HG02852 (cell line): ENCODE results near the gene KRT71.
"Not testable (repeated sequence)": the region's sequence is repeated elsewhere in the genome, so short reads cannot be mapped to it uniquely, and the experiment has no call there.

Experiments used
- ATAC-seq: cut with Tn5 transposase; IDR thresholded peaks from one replicate; pipeline ENCODE4 v1.9.1; 2021; ENCODE audit warnings: mild to moderate bottlenecking, moderate library complexity; ENCODE audit not compliant: unreplicated experiment

Gene KRT71

DNA sequence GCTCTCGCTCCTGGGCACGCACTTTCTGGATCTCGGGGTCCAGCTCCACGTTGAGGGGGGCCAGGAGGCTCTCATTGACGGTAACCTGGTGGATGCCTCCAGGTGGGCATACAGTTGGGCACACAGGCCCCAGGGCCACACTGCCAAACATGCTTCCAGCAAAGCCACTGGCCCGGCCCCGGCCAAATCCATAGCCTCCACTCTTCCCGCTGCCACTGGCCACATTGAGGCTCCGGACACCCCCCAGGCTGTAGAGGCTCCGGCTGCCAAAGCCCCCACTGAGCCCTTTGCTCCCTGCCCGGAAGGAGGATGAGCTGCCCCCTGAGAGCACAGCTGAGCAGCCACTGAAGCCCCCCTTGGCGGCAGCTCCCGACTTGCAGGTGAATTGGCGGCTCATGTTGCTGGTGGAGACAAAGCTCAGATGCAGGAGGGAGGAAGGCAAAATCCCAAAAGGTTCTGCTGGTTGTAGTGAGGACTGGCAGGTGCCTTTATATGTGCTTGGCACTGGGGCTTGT is at the start of gene KRT71:
KRT71 (minus strand) TSS at position 465 of the 515 bp plus-strand sequence; CDS start at position 397, 68 bp downstream.
- ATAC-seq = no peak

DNA sequence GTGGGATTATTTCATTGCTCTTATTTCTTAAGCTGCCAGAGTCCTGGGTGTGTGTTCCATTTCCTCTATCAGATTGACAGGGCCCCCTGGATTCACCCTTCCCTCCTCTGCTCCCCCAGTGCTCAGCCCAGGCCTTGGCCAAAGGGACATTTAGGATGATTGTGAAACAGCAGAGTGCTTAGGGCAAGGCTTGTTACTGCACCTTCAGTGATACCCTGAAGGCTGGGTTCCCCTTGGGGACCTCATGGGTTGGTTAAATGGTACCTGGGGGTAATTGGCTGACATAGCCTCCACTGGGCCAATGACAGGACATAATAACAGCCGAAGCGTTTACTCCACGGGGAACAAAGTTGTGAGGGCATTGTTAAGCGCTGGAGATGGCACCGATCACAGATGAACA is 49.6 kb upstream of the KRT71 start:
- ATAC-seq = no peak

GRCh38 chr12:52601671-52602070 is 48.7 kb upstream of the KRT71 start:
- ATAC-seq = no peak

DNA sequence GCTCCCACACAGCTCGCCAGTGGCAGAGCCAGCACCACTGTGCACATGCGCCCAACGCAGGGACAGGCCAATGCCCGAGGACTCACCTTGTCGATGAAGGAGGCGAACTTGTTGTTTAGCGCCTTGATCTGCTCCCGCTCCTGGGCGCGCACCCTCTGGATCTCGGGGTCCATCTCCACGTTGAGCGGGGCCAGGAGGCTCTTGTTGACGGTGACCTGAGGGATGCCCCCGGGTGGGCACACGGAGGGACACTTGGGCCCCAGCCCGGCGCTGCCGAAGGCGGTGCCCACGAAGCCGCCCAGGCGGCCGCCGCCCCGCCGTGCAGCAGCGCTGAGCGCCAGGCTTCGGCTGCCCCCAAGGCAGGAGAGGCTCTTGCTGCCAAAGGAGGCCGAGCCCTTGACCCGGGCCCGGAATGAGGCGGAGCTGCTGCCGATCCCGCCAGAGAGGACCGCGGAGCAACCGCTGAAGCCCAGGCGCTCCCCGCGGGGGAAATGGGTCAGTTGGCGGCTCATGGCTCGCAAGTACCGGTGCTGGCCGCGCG is 48.1 kb upstream of the KRT71 start, which contains the start of gene KRT72:
KRT72 (minus strand) TSS at position 523 of the 541 bp plus-strand sequence; CDS start at position 512, 11 bp downstream.
- no peak for ATAC-seq

DNA sequence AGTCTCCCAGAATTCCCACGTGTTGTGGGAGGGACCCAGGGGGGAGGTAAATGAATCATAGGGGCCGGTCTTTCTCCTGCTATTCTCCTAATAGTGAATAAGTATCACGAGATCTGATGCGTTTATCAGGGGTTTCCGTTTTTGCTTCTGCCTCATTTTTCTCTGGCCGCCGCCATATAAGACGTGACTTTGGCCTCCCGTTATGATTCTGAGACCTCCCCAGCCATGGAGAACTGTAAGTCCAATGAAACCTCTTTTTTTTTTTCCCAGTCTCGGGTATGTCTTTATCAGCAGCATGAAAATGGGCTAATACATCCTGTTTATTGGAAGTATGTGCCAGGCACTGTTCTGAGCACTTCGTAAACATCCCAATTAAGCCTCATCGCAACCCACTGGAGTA is 47.5 kb upstream of the KRT71 start:
- ATAC-seq = no peak

GRCh38 chr12:52600071-52600470 is 47.1 kb upstream of the KRT71 start:
- ATAC-seq = no peak

GRCh38 chr12:52598966-52599365 is 46.0 kb upstream of the KRT71 start:
- ATAC-seq = no peak

GRCh38 chr12:52594237-52594636 is 41.3 kb upstream of the KRT71 start:
- ATAC-seq = not testable (repeated sequence)

DNA sequence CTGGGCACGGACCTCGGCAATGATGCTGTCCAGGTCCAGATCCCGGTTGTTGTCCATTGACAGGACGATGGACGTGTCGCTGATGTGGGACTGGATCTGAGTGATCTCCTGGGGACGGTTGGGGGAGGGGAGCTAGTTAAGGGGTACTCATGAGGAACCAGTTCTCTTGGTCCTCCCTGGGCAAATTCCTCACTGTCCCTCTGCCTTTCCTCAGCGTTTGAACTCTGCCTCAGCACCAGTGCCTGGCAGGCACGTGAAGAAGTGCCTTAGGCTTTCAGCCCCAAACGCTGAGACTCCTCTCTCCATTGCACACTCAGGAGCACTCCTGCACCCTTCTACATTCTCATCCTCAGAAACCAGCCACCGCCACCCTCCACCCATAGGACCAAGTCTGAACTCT is 38.6 kb upstream of the KRT71 start:
- ATAC-seq = no peak

DNA sequence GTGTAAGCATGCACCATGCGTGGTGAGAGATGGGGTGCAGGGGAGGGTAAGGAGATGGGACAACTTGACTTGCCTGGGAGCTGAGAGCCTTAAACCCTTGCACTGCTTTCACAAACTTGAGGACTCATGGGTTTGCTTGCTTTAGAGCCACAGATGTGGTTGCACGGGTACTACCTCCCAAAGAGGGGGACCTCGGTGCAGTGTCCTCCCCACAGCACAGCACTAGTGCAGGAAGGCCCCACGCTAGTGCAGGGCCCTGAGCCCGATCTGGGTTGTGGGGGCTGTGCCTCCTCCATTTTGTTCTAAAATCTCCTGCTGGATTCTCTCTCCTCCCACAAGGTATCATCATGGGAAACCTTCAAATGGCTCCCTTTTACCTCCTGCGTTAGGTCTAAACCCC is 37.1 kb upstream of the KRT71 start:
- ATAC-seq = no peak

DNA sequence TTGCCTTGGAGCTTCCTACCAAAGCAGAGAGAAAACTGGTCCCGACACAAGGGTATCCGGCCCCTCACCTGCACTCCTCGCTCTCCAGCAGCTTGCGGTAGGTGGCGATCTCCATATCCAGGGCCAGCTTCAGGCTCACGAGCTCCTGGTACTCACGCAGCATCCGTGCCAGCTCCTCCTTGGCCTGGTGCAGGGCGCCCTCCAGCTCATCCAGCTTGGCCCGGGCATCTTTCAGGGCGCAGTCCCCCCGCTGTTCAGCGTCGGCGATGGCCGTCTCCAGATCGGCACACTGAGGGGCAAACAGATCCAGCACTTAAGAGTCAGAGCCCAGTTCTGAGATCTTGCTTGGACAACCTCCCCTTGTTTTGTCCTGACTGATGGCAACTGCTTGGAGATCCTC is 34.6 kb upstream of the KRT71 start:
- ATAC-seq = no peak

DNA sequence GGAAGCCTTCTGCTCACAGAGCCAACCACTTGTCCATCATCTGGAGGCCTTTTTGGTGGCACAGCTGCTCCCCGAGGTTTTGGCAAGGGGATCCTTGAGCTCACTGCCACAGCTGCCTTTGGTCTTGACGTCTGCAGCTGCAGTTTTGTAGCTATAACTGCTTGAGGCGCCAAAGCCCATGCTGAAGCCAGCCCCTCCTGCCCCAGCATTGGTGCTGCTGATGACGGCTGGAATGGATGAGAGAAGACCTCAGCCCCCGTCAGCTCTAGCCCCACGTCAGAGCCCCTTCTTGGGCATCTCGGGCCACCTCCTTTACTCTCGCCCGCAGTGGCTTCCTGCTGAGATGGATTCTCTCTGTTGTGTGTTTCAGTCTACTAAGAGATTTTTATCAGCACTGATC is 33.0 kb upstream of the KRT71 start:
- no peak for ATAC-seq

DNA sequence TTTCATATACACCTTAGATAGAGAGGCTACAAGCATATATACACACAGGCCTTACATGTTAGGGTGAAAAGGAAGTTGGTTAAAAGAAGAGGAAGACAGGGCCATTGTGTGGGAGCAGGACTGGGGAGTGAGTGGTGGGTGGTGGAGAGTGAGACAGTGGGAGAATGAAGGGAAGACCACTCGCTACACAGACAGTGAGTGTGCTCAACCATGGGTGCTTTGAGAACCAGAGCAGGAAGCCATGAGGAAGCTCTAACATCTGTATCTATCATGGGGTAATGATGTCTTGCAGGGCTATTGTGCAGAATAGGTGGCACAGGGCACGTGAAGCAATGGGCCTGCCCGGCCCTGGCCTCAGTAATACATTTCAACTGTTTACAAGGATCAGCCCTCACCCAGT is 32.1 kb upstream of the KRT71 start:
- no peak for ATAC-seq

- no peak for ATAC-seq
Observed at GRCh38 chr12:52584156-52584682, 31.3 kb upstream of the KRT71 start.

DNA sequence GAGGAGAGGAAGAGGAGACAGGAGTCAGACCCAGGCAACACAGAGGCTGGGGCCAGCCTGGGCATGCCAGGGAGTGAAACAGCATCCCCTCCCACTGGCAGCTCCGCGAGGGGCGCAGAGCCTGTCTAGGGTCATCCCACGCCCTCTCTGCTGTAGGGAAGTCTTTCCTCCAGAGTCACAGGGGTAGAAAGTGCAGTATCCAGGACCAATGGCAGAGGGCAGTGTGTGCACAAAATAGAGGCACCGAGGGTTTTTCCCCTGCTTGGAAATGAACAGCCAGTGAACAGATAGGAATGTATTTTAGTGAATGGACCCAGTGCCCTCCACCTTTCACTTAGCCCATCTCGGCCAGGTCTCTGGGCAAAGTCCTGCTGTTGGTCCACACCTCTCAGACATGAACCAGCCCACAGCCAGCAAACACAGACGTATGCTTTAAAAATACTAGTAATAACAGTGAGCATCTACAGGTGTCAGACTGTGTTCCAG is 30.1 kb upstream of the KRT71 start:
- no peak for ATAC-seq

- no peak for ATAC-seq
Observed at GRCh38 chr12:52582486-52582885, 29.5 kb upstream of the KRT71 start.

DNA sequence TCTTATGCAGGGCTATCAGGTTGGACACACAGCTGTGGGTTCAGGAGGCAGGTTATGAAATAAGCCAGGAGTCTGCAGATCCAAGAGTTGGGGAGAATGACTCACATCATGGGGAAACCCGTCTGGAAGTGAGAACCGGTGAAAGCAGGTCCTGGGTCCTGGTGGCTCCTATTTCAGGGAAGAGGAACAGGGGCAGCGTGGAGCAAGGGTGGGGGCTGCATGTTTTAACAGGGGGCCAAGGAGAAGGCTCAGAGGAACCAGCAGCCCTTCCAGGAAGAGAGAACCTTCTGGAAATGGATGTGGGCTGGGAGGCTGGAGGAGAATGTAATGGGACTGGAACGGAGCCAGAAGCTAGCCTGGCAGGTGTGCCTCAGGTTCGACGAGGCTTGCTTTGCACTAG is 28.5 kb upstream of the KRT71 start:
- ATAC-seq = no peak

DNA sequence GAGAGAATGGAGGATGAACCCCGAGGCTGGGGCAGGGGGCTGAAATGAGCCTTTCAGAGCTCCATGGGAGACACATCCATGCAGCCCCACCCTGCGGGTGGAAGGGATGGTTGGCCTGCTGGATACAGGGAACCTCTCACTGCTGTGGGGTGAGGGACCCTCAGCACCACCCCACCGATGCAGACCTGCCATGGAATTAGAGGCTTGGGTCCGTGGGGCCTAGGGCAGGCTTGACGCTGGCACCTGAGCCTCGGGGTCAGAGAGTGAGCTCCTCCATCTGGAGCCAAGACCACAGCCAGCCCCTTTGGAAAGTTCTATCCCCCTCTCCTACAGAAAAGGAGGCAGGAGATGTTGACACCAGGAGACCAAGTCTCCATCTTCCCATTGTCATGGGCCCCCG is 28.1 kb upstream of the KRT71 start:
- ATAC-seq = no peak

GRCh38 chr12:52580496-52580895 is 27.6 kb upstream of the KRT71 start:
- no peak for ATAC-seq

- ATAC-seq = no peak
Observed at GRCh38 chr12:52579468-52580465, 26.8 kb upstream of the KRT71 start.

DNA sequence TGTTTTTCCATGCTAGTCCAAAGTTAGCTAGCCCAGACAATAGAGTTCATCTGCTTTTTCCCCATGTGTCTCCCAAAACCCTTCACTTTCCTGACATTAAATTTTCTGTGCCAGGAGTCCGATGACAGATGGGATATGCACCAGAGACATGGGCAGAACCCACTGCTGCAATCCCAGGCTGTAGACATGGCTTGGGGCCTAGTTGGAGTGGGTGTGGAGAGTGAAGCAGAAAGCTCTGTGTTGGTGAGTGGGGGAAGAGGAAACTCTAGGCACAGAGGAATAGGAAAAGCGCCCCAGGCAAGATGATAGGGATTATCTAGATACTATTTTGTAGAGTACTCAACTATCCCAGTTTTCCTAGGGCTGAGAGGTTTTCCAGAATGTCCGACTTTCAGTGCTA is 25.5 kb upstream of the KRT71 start:
- no peak for ATAC-seq

GRCh38 chr12:52577316-52577715 is 24.4 kb upstream of the KRT71 start:
- no peak for ATAC-seq
